Ishikawa (cell line): ENCODE measurements around the gene C6orf62.

Experiments
- CEBPB ChIP-seq: IDR thresholded peaks from 2 replicates; pipeline ENCODE4 v1.6.1; 2012
- CREB1 ChIP-seq: IDR thresholded peaks from 2 replicates; pipeline ENCODE4 v1.6.1; 2012; ENCODE audit warnings: low read depth
- EGR1 ChIP-seq: IDR thresholded peaks from 2 replicates; pipeline ENCODE4 v1.6.1; 2012
- EP300 ChIP-seq: IDR thresholded peaks from 2 replicates; pipeline ENCODE4 v1.6.1; 2012; ENCODE audit warnings: borderline replicate concordance
- FOXM1 ChIP-seq: IDR thresholded peaks from 2 replicates; pipeline ENCODE4 v1.6.1; 2012; ENCODE audit warnings: low read depth, borderline replicate concordance
- NFIC ChIP-seq: IDR thresholded peaks from 2 replicates; pipeline ENCODE4 v1.6.1; 2012
- RAD21 ChIP-seq: IDR thresholded peaks from 2 replicates; pipeline ENCODE4 v1.6.1; 2012; ENCODE audit warnings: low read depth
- REST ChIP-seq: IDR thresholded peaks from 2 replicates; pipeline ENCODE4 v1.6.1; 2012; ENCODE audit warnings: low read depth, mild to moderate bottlenecking
- TAF1 ChIP-seq: IDR thresholded peaks from 2 replicates; pipeline ENCODE4 v1.6.1; 2012; ENCODE audit warnings: low read depth, mild to moderate bottlenecking
- TCF12 ChIP-seq: IDR thresholded peaks from 2 replicates; pipeline ENCODE4 v1.6.1; 2012; ENCODE audit warnings: low read depth
- TEAD4 ChIP-seq: IDR thresholded peaks from 2 replicates; pipeline ENCODE4 v1.6.1; 2012
- USF1 ChIP-seq: IDR thresholded peaks from 2 replicates; pipeline ENCODE4 v1.6.1; 2012
- YY1 ChIP-seq: IDR thresholded peaks from 2 replicates; pipeline ENCODE4 v1.6.1; 2012; ENCODE audit warnings: low read depth
- ZBTB7A ChIP-seq: IDR thresholded peaks from 2 replicates; pipeline ENCODE4 v1.6.1; 2012; ENCODE audit warnings: low read depth
- TF ChIP-seq, protein P1 (sequence below): IDR thresholded peaks from 2 replicates; pipeline ENCODE4 v1.6.1; 2012

Gene C6orf62

DNA sequence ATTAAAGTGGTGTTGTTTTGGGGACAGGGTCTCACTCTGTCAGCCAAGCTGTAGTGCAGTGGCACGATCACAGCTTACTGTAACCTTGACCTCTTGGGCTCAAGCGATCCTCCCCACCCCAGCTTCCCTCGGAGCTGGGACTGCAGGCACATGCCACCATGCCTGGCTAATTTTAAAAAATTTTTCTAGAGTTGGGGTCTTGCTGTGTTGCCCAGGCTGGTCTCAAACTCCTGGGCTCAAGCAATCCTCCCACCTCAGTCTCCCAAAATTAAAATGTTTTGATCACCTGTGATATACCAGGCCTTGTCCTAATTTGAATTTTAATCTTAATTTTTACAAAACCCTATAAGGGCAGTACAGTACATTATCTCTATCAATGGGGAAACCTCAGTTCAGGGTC, 26.5 kb downstream of the C6orf62 start:
- no peak for TF ChIP-seq RAD21
- no peak for TF ChIP-seq TAF1
- no peak for TF ChIP-seq ZBTB7A
- TF ChIP-seq YY1, result no peak
- no peak for TF ChIP-seq EGR1
- TF ChIP-seq REST, result no peak

GRCh38 chr6:24692003-24692402, 27.0 kb downstream of the C6orf62 start:
- TF ChIP-seq ZBTB7A (no peak), RAD21 (no peak), YY1 (no peak), FOXM1 (no peak), TEAD4 (no peak), CEBPB (no peak), NFIC (no peak), TAF1 (no peak), USF1 (no peak), EGR1 (no peak)
- TF ChIP-seq, protein P1, sequence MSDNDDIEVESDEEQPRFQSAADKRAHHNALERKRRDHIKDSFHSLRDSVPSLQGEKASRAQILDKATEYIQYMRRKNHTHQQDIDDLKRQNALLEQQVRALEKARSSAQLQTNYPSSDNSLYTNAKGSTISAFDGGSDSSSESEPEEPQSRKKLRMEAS, result no peak

DNA sequence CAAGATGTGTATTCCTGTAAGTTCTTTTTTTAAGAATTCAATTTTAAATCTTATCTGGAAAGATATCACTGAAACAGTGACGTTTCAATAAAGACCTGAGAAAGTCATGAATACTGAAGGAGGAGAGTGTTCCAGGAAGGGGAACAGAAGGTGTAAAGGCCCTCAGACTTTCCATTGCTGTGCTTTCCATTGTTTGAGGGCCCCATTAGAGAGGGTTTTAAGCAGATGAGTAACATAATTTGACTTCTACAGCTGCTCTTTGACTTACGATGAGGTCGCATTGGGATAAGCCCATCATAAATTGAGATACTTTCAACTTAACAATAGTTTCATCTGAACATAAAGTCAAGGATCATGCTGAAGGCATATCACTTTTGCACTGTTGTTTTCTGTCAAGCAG, 27.4 kb downstream of the C6orf62 start:
- no peak for TF ChIP-seq EGR1
- TF ChIP-seq, protein P1, result no peak
- no peak for TF ChIP-seq FOXM1
- no peak for TF ChIP-seq EP300
- no peak for TF ChIP-seq TAF1
- TF ChIP-seq NFIC, result no peak
- no peak for TF ChIP-seq CEBPB
- no peak for TF ChIP-seq USF1
- no peak for TF ChIP-seq CREB1
- no peak for TF ChIP-seq TCF12
- no peak for TF ChIP-seq REST
- TF ChIP-seq YY1, result no peak
- TF ChIP-seq RAD21, result no peak
- TF ChIP-seq ZBTB7A, result no peak
- TF ChIP-seq TEAD4, result no peak

GRCh38 chr6:24690593-24690992, 28.4 kb downstream of the C6orf62 start:
- no peak for TF ChIP-seq REST
- no peak for TF ChIP-seq CREB1
- TF ChIP-seq FOXM1, result no peak
- TF ChIP-seq USF1, result no peak
- TF ChIP-seq ZBTB7A, result no peak
- no peak for TF ChIP-seq EGR1
- TF ChIP-seq YY1, result no peak
- no peak for TF ChIP-seq TAF1
- no peak for TF ChIP-seq EP300
- no peak for TF ChIP-seq TCF12
- no peak for TF ChIP-seq TEAD4
- no peak for TF ChIP-seq RAD21
- TF ChIP-seq CEBPB, result no peak
- TF ChIP-seq, protein P1, result no peak
